ENCODE measurements around the gene FMO3.

FMO3 gene

DNA sequence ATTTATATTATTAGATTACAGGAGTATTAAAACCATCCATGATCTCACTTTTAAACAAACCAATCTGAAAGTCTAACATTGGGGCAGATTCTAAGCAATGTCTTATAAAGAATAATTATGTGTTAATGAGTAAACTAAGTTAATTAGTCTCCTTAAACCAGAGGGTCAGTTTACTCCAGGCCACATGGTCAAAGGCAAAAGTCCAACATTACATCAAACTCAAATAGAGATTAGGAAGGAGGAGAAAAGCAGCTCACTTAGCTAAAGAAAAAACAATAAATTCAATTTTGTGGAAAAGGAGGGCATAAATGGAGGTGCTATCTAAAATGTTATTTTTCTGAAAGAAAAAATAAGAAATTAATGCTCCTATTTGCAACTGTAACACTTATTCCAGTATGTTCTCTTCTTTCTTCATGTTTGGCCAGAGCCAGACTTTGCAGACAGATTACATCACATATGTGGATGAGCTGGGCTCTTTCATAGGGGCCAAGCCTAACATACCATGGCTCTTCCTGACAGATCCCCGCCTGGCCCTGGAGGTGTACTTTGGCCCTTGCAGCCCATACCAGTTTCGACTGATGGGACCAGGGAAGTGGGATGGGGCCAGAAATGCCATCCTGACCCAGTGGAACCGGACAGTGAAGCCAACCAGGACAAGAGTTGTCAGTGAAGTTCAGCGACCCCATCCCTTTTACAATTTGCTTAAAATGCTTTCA lies 70.1 kb downstream of the FMO3 start:
- DNase-seq, result no peak

DNA sequence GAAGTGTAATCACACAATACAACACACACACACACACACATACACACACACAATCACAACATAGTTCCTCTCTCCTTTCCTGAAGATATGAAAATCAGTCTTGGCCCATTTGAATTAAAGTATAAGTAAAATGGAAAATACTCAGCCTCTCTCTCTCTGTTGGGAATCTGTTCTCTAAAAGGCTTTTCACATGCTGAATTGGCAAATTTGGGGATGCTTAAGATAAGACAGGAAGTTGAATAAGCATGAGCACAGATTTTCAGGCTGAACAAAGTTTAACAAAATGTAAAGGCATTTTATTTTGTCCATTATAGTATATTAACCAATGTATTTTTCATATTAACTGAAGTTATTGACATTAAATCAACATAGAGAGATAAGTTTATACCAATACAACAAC lies 70.7 kb downstream of the FMO3 start:
- no peak for DNase-seq

DNA sequence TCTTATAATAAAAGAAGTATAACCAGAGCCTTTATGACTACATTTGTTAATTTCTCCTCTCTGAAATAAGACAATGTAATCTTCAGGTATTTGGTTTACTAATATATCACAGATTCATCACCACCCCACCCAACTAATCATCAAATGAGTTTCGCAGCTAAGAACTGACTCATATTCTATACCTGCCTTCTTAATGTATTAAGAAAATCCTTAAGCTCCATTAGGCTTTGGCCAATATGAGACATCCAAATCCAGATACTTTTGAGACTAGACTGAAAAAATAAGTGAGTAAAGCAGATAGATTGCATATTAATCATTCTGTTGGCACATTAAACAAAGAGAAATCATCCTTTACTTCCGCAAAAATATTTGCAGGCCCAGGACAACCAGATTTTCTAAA lies 75.7 kb downstream of the FMO3 start:
- DNase-seq, result no peak

All from hippocampal formation (tissue), 2 donors.